ENCODE measurements around the gene USP35.
"Not testable (repeated sequence)": the region's sequence is repeated elsewhere in the genome, so short reads cannot be mapped to it uniquely, and the experiment has no call there.

The USP35 gene

DNA sequence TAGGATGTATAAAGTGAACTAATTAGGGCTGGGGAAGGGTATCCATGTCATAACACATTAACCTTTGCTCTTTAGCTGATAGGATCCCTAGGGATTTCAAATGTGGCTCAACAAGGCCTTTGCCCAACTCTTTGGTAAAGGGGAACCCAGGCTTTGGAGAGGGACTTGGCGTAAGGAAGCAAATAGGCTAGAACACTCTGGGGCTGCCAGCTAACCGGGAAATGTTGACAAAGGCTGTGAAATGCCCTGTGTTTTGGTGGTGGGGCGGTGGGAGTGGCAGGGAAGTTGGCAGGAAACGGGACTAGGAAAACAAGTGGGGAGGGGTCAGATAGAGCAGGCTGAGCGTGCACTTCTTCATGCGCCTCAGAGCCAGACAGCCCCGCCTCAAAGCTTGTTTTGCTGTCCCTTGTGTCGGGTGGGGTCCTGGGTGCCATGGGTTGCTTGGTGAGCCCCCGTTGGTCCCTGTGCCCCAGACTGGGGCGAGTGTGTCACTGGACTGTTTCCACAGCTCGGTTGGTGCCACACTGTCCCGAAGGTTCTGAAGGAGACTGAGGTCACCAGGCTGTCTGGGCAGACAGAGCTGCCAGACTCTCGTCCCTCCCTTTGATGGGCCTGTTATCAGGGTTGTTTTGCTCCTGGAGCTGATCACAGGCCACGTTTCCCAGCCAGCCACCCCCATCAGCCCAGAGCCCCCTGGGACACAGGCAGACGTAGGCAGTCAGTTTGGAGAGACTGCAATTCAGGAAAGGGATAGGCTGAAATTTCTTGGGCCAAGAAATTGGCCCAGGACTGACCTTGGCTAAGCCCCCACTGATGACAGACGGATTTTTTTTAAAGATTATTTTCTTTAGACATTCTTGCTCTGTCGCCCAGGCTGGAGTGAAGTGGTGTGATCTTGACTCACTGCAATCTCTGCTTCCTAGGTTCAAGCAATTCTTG is 19.9 kb upstream of the USP35 start:
- DNase-seq, result no peak

- no peak for DNase-seq
Measured at GRCh38 chr11:78170413-78170812, 18.3 kb upstream of the USP35 start.

GRCh38 chr11:78170874-78171549 is 17.7 kb upstream of the USP35 start:
- no peak for DNase-seq

DNA sequence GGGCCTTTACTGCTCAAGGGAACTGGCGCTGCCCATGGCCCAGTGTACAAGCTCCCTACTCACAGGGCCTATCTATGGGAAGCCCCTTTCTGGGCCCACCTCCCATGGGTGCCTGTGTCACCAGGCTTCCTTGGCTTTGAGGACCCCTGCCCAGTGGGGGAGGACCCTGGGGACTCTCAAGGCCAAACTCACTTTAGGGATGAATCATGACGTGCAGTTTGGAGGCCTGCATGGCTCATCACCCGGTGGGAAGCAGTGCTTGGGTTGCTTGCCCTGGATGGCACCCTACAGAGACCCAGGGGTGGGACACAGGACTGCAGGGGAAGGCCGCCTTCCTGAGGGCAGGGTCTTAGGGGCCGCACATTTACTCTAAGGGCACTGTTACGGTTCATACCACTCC is 16.8 kb upstream of the USP35 start:
- no peak for DNase-seq

- DNase-seq, result not testable (repeated sequence)
Measured at GRCh38 chr11:78175862-78176261, 12.9 kb upstream of the USP35 start.

- no peak for DNase-seq
Measured at GRCh38 chr11:78176605-78177141, 12.0 kb upstream of the USP35 start.

DNA sequence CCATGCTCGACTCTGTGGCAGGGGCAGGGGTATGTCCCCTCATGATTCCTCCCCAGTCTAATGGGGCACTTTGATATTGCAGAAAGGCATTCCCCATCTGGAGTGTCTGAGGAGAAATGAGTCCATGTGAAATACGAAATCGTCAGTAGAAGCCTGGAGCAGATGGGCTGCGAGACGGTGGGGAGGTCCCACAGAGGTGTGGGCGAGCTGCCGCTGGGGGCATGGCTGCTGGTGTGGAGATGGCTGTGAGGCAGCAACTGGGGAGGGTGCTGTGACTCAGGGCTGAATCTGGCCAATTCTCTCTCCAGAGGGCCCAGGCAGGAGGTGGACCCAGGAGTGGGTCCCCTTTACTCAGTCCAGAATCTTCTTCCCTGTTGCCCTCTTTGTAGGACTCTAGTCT is 11.5 kb upstream of the USP35 start:
- no peak for DNase-seq

GRCh38 chr11:78179459-78180071 is 9.2 kb upstream of the USP35 start:
- no peak for DNase-seq

GRCh38 chr11:78180751-78181150 is 8.0 kb upstream of the USP35 start:
- no peak for DNase-seq

DNA sequence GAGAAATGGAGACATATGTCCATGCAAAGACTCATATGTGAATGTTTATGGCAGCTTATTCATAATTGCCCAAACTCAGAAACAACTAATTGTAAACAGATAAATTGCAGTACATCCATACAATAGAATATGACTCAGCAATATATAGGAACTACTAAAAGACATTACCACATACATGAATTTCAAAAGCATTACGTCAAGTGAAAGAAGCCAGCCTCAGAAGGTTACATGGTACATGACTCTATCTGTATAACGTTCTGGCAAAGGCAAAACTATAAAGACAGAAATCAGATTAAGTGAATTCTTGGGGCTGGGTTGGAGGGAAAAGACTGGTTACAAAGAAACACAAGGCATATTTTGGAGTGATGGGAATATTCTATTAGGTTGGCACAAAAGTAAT is 7.5 kb upstream of the USP35 start:
- DNase-seq, result no peak

DNA sequence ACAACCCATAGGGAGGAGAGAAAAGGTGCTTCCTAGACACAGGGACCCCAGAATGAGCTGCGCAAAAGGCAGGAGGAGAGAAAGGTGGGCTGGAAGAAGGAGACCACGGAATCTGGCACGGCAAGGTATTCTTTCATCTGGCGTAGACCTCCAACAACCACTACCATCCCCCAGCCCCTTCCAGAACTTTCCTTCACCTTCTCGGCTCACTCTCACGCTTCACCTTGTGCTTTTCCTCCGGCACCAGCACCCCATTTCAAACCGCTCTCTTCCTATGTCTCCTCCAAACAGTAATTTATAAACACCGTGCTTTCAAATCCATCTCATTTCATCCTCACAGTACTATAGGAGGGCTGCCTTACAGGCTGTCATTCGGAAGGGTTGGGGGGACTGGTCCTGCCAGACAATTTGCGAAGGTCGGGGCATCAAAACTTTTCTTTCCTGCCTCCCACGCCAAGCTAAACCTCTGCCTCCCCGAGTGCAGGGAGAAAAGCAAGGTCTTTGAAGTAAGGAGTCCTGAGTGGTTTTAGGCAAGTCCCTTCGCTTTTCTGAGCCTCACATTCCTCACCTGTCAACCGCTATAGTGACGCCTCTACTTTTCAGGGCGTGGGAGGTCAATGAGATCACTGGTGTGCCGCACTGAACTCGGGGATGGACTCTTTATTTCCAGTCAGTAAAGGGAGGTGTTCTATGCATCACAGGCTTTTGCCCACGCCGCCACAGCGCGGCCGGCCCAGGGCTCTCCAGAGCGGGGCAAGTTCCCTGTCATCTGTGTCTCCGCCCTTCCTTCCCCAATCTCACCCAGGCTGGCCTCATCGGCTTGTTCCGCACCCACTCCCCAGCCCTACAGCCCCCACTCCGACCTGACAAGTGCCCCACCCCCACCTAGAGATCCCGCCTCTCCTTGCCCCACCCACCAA is 1.1 kb upstream of the USP35 start:
- DNase-seq, result peak; percentile 51

DNA sequence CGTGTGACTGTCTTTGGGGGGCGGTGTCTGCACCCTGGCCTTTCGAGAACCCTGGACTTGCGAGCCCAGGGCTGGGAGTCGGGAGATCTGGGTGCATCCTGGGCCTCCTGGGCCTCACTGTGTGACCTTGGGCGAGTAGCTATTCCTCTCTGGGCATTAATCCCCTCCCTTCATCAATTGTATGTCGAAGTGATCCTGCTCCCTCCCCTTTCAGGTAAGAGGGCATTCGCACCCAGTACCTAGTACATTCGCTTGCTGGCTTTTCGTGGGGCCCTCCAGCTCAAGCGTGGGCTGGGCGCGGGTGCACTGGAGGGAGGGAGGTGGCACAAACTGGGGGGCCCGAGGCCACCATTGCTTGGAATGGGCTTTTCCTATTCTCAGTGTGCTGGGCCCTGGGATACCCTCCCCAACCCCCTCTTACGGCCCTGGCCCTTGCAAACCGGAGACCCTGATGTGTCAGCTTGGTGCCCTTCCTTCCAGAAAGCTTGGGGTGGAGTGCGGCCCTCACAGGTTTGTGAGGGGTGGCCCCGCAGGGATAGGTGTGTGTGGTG is 530 bp downstream of the USP35 start:
- no peak for DNase-seq

DNA sequence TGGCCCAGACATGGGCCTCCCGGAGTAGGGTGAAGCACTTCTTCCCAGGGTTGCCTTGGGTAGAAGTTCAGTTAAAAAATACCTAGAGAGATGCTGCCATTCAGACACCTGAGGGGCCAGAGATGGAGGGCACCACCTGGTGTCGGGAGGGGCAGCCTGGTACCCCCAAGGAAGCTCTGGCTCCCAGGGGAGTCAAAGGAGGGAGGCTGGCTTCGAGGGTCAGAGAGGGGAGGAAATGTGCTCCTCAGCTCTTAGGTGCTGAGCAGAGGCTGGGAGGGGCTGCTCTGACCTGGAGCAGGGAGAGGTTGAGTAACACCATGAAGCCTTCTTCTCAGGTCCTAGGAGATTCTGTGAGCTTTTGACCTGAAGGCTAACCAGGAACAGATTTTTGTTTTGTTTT is 1.1 kb downstream of the USP35 start:
- no peak for DNase-seq

- no peak for DNase-seq
Measured at GRCh38 chr11:78190374-78190773, 1.7 kb downstream of the USP35 start.

DNA sequence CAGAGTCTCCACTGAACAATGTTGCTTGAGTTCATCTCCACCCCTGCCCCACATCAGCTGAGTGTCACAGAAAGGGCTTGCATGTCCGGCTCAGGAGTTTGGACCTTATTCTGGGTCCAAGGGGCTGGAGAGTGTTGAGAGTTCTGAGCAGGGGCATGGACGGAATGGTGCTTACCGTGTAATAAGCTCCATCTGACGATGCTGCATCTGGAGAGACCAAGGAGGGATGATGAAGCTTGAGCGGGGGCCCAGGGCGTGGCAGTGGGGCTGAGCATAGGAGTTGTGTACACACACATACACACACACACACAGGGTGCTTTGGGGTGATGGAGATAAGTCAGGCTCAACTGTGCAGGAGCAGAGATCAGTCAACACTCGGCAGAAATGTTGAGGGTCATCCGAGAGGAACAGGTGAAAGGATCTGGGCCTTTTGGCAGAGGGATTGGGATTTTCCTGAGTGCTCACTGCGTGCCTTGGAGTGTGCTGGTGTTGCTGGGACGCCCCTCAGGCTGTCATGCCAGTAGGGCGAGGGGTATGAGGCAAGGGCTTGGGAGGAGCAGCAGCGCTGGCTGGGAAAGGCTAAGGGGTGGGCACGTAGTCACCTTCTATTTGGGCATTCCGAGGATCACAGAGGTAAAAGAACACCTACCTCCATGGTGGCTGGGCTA is 2.3 kb downstream of the USP35 start:
- DNase-seq, result no peak

GRCh38 chr11:78192223-78192719 is 3.6 kb downstream of the USP35 start:
- no peak for DNase-seq

- DNase-seq, result peak; percentile 22
Measured at GRCh38 chr11:78192911-78193351, 4.2 kb downstream of the USP35 start.

DNA sequence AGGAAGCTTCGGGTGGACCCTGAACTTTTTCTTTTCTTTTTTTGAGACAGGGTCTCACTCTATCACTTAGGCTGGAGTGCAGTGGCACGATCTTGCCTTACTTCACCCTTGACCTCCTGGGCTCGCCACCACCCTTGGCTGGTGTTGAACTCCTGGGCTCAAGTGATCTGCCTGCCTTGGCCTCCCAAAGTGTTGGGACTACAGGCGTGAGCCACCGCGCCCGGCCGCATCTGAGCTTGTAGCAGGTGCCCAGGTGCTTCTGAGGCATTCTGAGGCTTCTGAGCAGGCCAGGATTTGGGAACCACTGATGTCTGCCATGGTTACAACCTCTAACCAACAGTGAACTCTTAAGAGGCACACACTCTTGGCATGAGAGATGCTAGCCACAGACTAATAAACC is 5.1 kb downstream of the USP35 start:
- DNase-seq, result no peak

DNA sequence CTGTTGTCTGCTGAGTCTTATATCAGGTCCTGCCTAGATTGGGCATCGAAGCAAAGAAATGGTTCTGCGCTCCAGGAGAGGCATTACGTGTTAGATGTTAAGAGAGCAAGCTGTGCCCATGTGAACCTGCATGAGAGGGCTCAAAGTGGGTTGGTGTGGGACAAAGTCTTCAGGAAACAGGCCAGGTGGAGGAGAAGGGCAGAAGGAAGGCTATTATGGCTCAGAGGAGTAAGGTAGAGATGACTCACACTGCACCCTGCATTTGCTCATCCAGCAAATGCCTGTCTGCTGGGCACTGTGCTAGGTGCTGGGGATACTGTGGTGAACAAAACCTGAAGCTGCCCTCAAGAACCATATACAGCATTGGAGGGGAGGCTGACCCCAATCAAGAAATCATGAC is 5.8 kb downstream of the USP35 start:
- no peak for DNase-seq

DNA sequence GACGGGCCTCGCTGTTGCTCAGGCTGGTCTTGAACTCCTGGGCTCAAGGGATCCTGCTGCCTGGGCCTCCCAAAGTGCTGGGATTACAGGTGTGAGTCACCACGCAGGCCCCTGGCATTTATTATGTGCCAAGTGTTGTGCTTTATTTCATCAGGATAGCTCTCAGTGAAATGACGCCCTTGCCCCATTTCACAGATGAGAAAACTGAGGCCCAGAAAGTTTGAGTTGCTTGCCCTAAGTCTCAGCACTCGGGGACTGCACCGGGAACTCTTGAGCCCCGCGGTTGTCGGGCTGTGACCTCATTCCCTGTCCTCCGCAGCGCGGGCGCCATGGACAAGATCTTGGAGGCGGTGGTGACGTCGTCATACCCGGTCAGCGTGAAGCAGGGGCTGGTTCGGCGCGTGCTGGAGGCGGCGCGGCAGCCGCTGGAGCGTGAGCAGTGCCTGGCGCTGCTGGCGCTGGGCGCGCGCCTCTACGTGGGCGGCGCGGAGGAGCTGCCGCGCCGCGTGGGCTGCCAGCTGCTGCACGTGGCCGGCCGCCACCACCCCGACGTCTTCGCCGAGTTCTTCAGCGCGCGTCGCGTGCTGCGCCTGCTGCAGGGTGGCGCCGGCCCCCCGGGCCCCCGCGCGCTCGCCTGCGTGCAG is 7.3 kb downstream of the USP35 start:
- DNase-seq, result no peak

- DNase-seq, result no peak
Measured at GRCh38 chr11:78196661-78197091, 8.0 kb downstream of the USP35 start.
